GM19351 (cell line): ENCODE data around the gene CTAGE6.
"Not testable (repeated sequence)": the region's sequence is repeated elsewhere in the genome, so short reads cannot be mapped to it uniquely, and the experiment has no call there.

Source experiments
- ATAC-seq: cut with Tn5 transposase; IDR thresholded peaks from one replicate; pipeline ENCODE4 v1.9.1; 2021; ENCODE audit warnings: mild to moderate bottlenecking, moderate library complexity; ENCODE audit not compliant: unreplicated experiment

The CTAGE6 gene, protein sequence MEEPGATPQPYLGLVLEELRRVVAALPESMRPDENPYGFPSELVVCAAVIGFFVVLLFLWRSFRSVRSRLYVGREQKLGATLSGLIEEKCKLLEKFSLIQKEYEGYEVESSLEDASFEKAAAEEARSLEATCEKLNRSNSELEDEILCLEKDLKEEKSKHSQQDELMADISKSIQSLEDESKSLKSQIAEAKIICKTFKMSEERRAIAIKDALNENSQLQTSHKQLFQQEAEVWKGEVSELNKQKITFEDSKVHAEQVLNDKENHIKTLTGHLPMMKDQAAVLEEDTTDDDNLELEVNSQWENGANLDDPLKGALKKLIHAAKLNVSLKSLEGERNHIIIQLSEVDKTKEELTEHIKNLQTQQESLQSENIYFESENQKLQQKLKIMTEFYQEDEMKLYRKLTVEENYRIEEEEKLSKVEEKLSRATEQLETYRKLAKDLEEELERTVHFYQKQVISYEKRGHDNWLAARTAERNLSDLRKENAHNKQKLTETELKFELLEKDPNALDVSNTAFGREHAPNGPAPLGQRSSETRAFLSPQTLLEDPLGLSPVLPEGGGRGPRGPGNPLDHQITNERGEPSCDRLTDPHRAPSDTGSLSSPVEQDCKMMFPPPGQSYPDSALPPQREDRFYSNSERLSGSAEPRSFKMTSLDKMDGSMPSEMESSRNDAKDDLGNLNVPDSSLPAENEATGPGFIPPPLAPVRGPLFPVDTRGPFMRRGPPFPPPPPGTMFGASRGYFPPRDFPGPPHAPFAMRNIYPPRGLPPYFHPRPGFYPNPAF

DNA sequence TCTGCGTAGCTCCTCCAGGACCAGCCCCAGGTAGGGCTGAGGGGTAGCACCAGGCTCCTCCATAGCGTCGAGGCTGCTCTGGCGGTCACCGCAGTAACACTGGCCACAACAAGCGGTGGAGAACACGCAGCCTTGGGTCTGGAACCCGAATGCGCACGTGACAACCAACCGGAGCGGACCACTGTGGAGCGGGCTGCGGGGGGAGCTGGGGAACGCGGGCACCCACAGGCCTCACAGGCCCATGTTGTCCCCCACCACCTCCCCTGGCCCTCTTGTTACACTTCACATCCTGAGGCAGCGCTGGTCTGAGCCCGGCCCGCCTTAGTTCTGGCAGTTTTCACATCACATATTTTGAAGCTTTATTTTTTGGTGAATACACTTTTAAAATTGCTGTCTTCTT, at the start of gene CTAGE6:
CTAGE6 (minus strand) TSS at position 101 of the 400 bp plus-strand sequence; CDS start at position 63, 38 bp downstream.
- ATAC-seq: not testable (repeated sequence)

DNA sequence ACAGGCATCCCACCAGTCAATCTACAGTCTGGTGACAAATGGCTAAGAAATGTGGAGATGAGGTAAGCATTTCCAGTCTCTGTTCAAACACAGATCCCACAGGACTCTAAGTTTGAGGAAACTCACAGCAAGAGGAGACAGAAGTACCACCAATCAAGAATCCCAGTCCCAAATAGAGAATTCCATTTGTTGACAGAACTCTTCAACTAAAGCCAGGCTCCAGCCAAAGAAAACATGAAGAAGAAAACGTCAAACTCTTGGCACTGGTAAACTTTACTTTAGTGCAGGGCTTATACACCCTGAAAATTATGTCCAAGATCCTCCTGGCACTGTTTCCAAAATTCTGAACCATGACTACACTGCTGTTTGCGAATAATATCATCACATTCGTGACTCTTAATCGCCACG, 49.2 kb upstream of the CTAGE6 start:
- not testable (repeated sequence) for ATAC-seq

DNA sequence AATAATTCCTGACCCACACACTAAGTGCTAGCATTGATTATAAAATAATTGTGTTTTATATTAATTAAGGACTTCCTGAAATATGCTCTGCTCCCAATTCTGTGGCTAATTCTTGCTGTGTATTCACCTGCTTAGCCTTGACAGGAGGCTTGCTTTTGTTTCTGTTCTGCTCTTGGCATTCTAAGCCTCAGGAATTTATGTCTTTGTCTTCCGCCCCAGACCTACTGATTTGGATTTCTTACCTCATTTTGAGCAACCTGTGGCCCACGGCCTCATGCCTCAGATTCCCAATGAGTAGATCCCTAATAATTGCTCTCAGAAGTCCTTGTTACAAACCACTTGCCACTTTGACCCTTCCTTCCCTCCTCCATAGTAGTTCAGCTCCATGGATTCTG, 40.4 kb upstream of the CTAGE6 start:
- not testable (repeated sequence) for ATAC-seq

DNA sequence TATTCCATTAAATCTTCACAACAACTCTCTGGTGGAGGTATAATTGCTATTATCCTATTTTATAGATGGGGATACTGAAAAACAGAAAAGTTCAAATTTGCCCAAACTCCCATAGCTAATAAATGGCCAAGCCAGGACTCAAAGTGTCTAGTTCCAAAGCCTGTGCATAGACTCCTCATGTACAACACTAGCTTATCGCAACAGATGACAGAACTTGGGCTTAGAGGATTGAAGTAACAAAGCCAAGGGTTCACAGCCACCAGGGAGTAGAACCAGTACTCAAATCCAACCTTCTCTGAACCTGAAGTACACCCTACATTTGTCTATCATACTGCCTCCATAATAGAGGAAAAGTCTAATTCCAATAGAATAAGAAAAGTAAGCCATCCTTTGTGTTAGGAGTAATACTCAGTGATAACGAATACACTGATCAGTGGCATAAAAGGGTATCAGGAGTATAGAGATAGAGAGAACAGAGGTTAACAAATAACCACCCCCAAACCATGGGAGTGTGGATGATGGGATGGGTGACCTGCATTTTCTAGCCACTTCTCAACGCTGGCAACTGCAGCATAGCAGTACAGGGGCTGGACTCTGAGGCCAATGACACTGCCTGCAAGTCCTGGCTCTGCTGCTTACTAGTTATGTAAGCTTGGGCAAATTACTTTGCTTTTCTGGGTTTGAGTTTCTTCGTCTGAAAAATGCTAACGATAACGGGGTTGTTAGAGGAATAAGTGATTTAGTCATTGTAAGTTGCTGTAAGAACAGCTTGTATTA, 39.8 kb upstream of the CTAGE6 start:
- not testable (repeated sequence) for ATAC-seq

DNA sequence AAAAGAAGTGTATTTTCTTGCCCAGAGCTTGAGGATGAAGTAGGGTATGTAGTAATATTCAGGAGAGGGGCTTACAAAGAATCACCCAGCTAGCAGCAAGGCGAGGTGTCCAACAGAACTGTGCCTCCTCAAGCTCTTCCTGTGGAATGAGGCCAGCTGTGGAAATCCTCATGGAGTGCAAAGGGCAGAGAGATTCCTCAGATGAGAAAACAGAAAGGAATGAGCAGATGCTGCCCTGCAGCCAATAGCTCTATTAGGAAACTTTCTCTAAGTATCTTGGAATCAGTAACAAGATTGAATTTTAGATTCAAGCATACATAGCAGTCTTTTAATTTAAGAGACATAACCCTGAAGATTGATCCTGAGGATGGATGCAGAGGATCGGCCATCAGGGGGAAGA, 38.2 kb upstream of the CTAGE6 start:
- not testable (repeated sequence) for ATAC-seq

DNA sequence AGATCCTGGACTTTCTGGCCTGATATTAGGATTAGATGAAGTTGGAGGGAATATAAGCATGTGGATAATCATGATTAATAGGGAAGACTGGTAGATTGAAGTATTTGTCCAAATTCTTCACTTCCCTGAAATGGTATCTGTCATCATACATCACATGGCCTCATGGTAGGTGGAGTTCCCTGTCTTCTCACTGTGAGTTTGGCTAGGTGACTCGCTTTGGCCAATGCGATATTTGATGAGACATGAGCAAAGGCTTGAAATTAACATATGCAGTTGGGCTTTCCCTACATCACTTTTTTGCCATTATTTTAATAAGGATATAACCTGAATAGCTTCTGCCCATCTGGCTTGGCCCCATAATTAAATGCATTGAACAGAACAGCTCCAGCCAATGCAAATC, 35.1 kb upstream of the CTAGE6 start:
- not testable (repeated sequence) for ATAC-seq

DNA sequence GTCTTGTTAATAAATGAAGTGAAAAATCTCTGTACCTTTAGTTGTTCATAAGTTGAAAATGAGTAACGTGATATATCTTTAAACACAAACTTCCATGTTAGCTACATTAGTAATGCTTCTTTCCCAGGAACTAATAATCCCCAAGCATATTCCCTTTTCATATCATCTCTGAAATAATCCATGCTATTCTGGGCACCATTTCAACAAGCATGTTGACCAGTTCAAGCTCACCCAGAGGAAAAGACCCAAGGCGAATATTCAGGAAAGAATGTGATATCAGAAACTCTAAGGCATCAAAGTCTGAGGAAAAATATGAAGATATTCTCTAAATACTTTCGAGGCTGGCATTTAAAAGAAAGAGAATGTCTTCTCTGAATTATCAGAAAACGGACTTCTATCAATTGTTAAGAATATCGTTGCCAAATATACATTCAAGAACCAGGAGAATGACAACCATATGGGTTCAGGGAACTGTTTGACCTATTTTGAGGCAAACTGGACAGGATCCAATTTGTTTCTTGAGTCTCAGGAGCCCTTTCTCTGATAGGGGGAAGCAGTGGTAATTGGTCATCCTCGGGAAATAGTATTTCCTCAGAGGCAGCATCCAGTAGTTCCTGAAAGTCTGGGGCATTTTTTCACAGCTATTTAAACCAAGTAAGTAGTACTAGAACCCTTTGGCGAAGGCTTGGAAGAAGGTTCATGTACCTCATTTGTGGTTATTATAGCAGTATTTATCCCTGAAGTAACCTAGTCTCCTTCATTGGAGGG, 28.1 kb upstream of the CTAGE6 start:
- ATAC-seq: not testable (repeated sequence)

DNA sequence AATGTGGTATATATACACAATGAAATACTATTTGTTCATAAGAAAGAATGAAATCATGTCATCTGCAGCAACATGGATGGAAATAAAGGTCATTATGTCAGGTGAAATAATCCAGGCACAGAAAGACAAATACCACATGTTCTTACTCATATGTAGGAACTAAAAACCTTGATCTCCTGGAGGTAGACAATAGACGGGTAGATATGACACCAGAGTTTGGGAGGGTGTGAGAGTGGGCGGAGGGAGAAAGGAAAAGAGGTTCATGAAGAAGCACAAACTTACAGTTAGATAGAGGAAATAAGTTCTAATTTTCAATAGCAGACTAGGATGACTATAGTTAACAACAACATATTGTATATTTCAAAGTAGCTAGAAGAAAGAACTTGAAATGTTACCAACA, 22.1 kb upstream of the CTAGE6 start:
- ATAC-seq: not testable (repeated sequence)

DNA sequence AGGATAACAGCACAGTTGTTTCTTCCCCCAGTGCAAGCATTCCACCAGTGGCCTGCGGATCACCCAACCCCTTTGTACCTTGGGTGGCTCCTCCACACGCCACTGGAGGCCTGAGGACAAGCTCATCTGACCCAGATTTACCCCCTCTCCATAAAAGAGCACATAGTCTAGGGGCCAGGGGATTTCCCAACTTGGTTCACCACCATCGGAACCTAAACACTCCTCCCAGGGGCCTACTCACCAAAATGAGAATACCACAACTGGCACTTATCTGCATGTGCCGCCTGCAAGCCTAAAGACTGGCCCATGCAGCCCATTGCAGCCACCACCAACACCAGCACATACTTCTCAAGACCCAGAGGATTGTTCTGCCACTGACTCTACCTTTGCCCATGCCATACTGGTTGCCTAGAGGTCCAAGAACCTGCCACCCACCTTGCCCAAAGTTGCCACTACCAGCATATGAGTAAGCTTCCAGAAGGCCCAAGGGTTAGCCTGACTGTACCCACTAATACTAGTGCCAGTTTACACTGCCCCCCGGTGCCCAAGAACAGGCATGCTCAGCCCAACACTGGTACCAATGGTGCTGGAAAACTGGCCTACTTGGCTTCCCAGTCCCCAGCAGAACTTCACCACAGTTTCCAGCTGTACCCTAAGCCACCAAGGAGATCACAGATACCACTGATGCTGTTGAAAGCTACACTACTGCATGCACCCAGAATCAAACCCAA, 15.4 kb upstream of the CTAGE6 start:
- ATAC-seq: not testable (repeated sequence)

DNA sequence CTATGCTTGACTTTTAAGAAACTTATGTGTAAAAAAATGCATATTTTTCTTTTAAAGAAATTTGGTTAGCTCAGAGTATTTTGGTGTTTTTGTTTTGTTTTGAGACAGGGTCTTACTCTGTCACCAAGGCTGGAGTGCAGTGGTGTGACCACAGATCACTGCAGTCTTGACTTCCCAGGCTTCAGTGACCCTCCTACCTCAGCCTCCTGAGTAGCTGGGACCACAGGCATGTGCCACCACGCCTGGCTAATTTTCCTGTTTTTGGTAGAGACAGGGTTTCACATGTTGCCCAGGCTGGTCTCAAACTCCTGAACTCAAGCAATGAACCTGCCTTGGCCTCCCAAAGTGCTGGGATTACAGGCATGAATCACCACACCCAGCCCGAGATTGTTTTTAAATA, 10.0 kb upstream of the CTAGE6 start:
- not testable (repeated sequence) for ATAC-seq

DNA sequence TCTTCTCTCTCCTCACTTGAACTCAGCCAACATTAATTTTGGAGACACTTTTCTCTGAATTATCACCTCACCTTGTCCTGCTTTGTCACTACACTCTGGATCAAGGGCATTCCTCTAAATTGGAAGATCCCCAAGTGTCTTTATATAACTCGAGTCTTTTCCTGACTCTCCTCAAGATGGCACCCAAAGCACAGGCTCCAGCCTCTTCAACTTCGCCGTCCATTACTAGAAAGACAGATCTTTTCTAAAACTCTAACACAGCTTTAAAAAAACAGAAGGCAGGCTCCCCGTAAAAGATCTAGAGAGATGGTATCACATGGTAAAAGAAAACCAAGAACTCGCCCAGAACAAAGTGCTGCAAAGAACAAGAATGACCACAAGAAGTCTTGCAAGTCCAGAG, 8.2 kb upstream of the CTAGE6 start:
- ATAC-seq: not testable (repeated sequence)

DNA sequence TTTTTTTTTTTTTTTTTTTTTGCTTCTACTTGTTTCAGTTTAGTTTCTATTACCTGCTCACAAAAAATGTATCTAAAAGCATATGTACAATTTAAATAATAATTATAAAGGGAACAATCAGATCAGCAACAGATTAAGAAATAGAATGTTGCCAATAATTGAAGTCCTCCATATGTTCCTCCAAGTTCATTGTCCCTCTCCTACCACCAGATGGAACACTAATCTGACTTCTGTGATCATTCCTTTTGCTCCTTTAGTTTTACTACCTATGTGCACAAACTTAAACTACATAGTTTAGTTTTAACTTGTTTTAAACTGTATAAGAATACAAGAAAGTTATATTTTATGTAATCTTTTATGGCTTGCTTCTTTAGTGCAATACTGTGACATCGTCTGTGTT, 5.6 kb upstream of the CTAGE6 start:
- ATAC-seq: not testable (repeated sequence)

DNA sequence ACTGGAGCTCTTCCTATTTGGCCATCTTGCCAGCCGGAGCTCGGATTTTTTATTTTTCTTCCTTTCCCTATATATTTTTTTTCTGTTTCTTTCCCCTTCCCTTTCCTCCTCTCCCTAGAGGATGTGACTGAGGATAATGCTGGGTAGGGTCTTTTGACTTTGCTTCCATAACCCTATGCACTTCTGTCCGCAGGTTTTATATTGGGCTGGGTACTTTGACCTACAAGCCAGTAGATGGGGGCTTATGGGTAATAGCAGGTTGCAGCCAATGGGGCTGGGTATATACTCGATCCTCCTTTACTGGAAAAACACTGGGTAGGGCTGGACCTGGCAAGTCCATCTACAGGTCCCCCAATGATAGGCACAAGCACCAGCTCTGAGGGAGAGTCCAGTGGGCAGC, 12.2 kb downstream of the CTAGE6 start:
- ATAC-seq: peak; percentile 43

DNA sequence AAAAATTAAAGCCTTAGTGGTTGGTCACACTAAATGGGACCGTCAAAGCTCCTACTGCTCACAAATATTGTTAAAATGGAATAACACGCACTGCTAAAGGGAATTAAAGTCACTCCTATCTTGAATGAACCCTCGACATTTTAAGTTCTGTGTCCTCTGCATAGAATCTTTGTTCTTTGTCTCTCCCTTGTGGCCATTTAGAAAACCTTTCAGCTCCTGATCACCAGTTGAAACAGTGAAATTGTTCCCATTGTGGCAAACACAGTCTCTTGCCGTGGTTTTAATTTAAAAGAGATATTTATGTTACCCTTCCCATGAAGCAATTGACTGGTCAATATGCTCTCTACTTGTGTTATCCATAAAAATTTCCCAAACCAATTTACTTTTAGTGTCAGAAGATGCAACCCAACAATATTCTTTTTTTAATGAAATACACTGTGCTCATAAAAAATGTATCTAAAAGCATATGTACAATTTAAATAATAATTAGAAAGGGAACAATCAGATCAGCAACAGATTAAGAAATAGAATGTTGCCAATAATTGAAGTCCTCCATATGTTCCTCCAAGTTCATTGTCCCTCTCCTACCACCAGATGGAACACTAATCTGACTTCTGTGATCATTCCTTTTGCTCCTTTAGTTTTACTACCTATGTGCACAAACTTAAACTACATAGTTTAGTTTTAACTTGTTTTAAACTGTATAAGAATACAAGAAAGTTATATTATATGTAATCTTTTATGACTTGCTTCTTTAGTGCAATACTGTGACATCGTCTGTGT, 20.3 kb downstream of the CTAGE6 start:
- ATAC-seq: peak; percentile 88

DNA sequence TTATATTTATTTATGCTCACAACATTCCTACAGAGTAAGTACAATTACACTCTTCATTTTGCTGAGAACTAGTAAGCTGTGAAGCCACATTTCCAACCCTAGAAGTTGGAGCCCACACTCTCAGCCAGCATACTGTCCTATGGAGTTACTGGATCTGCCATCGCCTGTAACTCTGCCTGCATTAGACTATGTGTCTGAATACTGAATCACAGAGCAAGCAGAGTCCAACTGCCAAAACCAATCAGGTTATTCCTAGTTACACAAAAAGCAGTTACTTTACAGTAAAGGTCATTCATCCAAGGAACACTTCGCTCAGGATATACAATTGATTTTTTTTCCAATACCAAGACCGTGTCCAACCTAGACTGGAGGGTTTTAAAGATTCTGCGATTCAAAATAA, 21.5 kb downstream of the CTAGE6 start:
- ATAC-seq: no peak

DNA sequence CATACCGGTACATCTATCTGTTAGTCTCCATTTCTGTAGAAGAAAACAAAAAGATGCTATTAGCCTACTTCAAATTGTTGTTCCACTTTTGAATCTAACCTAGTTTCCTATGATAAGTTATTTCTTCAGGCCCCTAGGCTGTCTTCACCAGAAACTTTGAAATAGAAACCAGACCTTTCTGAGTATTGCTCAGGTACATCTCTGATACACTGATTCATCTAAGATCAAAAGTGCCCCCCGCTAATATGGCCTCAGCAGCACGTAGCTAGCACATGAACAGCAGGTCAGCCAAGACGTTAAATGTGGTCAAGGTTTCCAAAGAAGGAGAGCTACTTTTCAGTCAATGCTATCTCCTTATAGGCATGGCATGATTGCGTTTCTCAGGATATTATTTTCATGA, 23.6 kb downstream of the CTAGE6 start:
- no peak for ATAC-seq

DNA sequence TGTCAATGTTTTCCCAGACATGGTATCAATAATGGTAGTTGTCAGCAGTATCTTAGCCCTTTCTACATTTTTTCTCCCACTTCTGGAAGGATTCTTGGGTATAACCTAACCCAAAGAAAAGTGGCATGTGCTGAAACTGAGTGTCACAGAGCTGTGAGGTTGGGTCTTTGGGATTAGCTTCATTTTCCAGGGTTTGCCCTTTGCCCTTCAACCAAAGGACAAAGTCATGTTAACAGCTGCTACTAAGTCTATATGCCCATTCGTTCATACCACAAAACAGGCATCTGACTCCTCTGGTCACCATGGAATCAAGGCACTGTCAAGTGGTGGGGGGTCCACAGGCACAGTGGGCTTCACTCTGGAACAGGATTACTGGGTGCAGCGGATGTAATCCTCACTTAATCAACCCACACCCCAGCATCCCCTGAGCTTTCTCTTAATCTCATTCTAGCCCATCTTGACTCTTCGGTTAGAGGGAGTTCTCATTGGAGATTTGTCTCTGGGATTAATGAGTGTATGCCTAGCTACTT, 29.1 kb downstream of the CTAGE6 start:
- ATAC-seq: no peak

DNA sequence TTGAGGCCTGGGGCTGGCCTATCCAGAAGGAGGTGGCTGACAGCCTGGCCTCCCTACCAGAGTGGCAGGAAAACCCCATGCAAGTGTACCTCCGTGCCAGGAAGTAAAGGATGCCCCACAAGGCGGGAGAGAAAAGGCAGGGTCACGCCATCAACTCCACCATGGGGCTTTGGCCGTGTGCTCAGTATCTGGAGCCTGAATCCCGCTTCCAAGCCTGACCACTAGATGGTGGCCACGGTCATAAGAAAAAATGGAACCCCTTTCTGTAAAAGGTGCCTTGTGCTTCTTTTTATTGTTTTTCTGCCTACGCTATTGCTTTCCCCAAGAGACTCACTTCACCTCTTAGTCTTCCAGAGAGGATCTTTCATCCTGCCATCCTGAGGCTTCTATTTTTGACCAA, 29.9 kb downstream of the CTAGE6 start:
- ATAC-seq: peak; percentile 75

DNA sequence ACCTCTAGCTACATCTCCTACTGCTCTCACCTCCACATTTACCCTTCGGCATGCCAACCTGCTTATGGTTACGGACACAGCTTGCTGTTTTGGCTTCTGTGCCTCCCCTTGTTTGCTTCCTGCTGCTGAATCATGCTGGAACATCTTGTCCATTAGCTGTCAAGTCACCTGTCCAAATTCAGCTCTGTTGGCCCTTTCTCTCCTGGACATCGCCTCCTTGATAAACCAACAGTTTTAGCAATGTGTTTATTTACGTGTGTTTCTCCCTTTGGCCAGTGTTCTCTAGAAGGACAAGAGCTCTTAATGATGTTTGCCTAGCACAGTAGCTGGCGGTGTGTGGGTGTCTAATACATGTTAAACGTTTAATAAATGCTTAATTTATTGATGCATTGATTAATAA, 31.4 kb downstream of the CTAGE6 start:
- ATAC-seq: not testable (repeated sequence)
